ENCODE data around the gene TRAPPC13. TPM values are rescaled to one million over a fixed set of nuclear protein-coding genes. Genes with fewer than 3 reads are reported as not detected.

Gene TRAPPC13
- total RNA-seq, 2 donors from 2014 or later: 11.7 to 18.9 TPM

DNA sequence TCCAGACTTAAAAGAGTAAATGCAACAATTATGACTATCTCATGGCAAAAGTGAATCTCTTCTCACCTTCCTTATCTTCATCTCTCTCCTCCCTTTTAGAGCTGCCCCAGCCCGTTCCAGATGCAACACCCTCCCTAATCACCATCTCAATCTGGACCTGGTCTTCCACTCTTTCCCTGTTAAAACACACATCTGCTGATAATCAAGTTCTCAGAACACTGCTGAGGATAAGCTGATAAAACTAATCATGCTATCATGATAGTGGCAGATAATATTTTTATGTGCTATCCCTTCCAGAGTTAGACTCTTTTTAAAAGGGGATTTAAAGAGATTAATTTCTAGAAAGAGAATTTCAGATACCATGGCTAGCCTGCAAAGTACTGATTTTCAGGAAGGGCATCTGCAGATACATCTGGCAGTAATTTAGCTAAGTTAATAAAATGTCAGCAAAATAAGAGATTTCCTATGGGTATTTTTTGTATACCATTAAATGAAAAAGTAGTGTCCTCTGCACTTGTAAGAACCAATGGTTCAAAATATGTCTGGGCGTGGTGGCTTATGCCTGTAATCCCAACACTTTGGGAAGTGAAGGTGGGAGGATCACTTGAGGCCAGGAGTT is 79.9 kb downstream of the TRAPPC13 start:
- H3K36me3 ChIP-seq: peaks cover 11% of the 10 kb centered on the region
- TF ChIP-seq, protein P1, sequence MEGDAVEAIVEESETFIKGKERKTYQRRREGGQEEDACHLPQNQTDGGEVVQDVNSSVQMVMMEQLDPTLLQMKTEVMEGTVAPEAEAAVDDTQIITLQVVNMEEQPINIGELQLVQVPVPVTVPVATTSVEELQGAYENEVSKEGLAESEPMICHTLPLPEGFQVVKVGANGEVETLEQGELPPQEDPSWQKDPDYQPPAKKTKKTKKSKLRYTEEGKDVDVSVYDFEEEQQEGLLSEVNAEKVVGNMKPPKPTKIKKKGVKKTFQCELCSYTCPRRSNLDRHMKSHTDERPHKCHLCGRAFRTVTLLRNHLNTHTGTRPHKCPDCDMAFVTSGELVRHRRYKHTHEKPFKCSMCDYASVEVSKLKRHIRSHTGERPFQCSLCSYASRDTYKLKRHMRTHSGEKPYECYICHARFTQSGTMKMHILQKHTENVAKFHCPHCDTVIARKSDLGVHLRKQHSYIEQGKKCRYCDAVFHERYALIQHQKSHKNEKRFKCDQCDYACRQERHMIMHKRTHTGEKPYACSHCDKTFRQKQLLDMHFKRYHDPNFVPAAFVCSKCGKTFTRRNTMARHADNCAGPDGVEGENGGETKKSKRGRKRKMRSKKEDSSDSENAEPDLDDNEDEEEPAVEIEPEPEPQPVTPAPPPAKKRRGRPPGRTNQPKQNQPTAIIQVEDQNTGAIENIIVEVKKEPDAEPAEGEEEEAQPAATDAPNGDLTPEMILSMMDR (IDR thresholded peaks at IDR 0.05): no peak
- no peak for DNase-seq (ENCODE audit: low spot score)
- H3K27ac ChIP-seq: no peak overlapping the region
- H3K9me3 ChIP-seq: no peaks in the 10 kb centered on the region
- H3K4me1 ChIP-seq: no peaks in the 10 kb centered on the region
- no peak overlapping the region for H3K4me3 ChIP-seq
- H3K27me3 ChIP-seq: no peaks in the 10 kb centered on the region

DNA sequence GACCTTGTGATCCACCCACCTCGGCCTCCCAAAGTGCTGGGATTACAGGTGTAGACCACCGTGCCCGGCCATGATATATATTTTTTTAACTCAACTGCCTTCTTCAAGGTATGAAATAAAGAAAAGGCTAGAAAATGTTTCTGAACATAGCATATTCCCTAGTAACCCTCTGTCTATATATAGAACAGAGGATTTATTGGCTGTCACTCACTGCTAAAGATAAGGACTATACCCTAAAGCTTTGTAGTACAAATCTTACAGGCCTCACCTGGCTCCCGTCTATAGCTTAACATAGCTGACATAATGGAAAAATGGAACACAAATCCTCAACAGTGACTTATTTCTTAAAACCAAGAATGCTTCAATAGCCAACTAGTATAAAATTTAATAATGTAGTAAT is 82.8 kb downstream of the TRAPPC13 start:
- no peak overlapping the region for H3K27ac ChIP-seq
- H3K4me1 ChIP-seq: no peaks in the 10 kb centered on the region
- H3K9me3 ChIP-seq: no peaks in the 10 kb centered on the region
- peaks cover 22% of the 10 kb centered on the region for H3K36me3 ChIP-seq
- no peaks in the 10 kb centered on the region for H3K27me3 ChIP-seq
- no peak for DNase-seq (ENCODE audit: low spot score)
- H3K4me3 ChIP-seq: no peak overlapping the region
- TF ChIP-seq, protein P1 (IDR thresholded peaks at IDR 0.05): no peak

DNA sequence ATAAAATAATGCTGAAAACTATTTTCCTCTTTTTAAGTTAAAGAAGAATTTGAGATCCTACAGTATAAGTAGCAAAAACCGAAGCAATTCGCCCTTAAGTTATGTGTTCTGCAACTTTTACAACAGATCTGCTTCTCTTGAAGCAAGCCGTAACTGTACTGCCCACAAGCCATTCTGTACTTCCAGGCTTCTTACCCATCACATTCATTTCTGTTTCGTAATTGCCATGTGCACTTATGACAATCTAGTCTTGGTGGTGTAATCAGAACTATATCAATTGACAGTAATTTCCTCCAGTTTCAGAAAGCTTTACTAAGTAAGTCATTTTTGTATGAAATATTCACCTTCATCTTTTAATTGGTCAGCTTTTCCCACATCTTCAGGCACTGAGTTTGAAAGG is 83.3 kb downstream of the TRAPPC13 start:
- TF ChIP-seq, protein P1 (IDR thresholded peaks at IDR 0.05): no peak
- Histone ChIP-seq H3K4me3 (no peak overlapping the region), H3K36me3 (peaks cover 25% of the 10 kb centered on the region), H3K27ac (no peak overlapping the region), H3K27me3 (no peaks in the 10 kb centered on the region), H3K9me3 (no peaks in the 10 kb centered on the region), H3K4me1 (no peaks in the 10 kb centered on the region)
- no peak for DNase-seq (ENCODE audit: low spot score)

Other genes with a start within 250 kb of the TRAPPC13 start
- gene ADAMTS6, start 143.1 kb upstream of the TRAPPC13 start, total RNA-seq: 1 to 10 TPM in 1 of 2 donors, under 1 TPM in 1; 0.74 to 2.2 TPM
- gene CENPK, start 61.9 kb upstream of the TRAPPC13 start, total RNA-seq: not detected
- 10 to 100 TPM; 15.1 to 18.7 TPM for gene PPWD1, start 61.7 kb upstream of the TRAPPC13 start, total RNA-seq
- 10 to 100 TPM in 1 of 2 donors, 1 to 10 TPM in 1; 9.6 to 11.8 TPM for gene TRIM23, start 694 bp upstream of the TRAPPC13 start, total RNA-seq
- 1 to 10 TPM; 1.5 to 2.4 TPM for gene SHLD3, start within 50 bp of the TRAPPC13 start, total RNA-seq
- gene SGTB, start 97.1 kb downstream of the TRAPPC13 start, total RNA-seq: 1 to 10 TPM; 6.8 to 6.9 TPM
- 1 to 10 TPM; 5.9 to 7.2 TPM for gene NLN, start 97.2 kb downstream of the TRAPPC13 start, total RNA-seq